ENCODE measurements around the gene CTLA4.

CTLA4 gene

GRCh38 chr2:203824603-203825002, 43.0 kb upstream of the CTLA4 start:
- H3K4me3 ChIP-seq (ENCODE audit: low read depth, low read length): no peak overlapping the region
- DNase-seq (ENCODE audit: low read depth): no peak
- TF ChIP-seq, protein P1, sequence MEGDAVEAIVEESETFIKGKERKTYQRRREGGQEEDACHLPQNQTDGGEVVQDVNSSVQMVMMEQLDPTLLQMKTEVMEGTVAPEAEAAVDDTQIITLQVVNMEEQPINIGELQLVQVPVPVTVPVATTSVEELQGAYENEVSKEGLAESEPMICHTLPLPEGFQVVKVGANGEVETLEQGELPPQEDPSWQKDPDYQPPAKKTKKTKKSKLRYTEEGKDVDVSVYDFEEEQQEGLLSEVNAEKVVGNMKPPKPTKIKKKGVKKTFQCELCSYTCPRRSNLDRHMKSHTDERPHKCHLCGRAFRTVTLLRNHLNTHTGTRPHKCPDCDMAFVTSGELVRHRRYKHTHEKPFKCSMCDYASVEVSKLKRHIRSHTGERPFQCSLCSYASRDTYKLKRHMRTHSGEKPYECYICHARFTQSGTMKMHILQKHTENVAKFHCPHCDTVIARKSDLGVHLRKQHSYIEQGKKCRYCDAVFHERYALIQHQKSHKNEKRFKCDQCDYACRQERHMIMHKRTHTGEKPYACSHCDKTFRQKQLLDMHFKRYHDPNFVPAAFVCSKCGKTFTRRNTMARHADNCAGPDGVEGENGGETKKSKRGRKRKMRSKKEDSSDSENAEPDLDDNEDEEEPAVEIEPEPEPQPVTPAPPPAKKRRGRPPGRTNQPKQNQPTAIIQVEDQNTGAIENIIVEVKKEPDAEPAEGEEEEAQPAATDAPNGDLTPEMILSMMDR (conservative IDR thresholded peaks at IDR 0.05; ENCODE audit: low read depth, low read length): no peak

GRCh38 chr2:203826704-203827103, 40.9 kb upstream of the CTLA4 start:
- TF ChIP-seq, protein P1 (conservative IDR thresholded peaks at IDR 0.05; ENCODE audit: low read depth, low read length): no peak
- DNase-seq (ENCODE audit: low read depth): no peak
- no peak overlapping the region for H3K4me3 ChIP-seq (ENCODE audit: low read depth, low read length)

- TF ChIP-seq, protein P1 (conservative IDR thresholded peaks at IDR 0.05; ENCODE audit: low read depth, low read length): no peak
- no peak for DNase-seq (ENCODE audit: low read depth)
- H3K4me3 ChIP-seq (ENCODE audit: low read depth, low read length): no peak overlapping the region
Measured at GRCh38 chr2:203830304-203831055, 37.1 kb upstream of the CTLA4 start.

DNA sequence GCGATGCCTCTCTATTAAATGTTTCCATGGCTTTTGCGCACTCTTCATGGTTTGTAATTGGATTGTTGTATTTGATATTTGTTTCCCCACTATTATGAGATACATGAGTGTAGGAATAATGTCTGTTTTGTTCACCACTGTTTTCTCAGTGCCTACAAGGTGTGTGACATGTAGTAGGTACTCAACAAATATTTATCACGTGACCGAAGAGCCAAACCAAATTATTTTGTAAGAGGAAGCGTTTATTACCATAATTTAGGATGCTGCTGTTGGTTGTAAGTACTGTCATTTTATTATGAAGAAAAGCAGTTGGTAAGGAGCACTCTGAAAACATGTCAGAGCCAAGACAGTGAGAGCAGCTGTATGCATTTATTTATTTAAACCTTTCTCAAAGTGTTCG, 32.2 kb upstream of the CTLA4 start:
- DNase-seq (ENCODE audit: low read depth): no peak
- no peak overlapping the region for H3K4me3 ChIP-seq (ENCODE audit: low read depth, low read length)
- TF ChIP-seq, protein P1 (conservative IDR thresholded peaks at IDR 0.05; ENCODE audit: low read depth, low read length): no peak

GRCh38 chr2:203835892-203836800, 31.4 kb upstream of the CTLA4 start:
- TF ChIP-seq, protein P1 (conservative IDR thresholded peaks at IDR 0.05; ENCODE audit: low read depth, low read length): no peak
- no peak for DNase-seq (ENCODE audit: low read depth)
- H3K4me3 ChIP-seq (ENCODE audit: low read depth, low read length): no peak overlapping the region

- no peak overlapping the region for H3K4me3 ChIP-seq (ENCODE audit: low read depth, low read length)
- no peak for DNase-seq (ENCODE audit: low read depth)
- TF ChIP-seq, protein P1 (conservative IDR thresholded peaks at IDR 0.05; ENCODE audit: low read depth, low read length): no peak
Measured at GRCh38 chr2:203840655-203841205, 26.8 kb upstream of the CTLA4 start.

Measured in choroid plexus epithelial cell (primary cell).